ENCODE measurements around the gene COA7.

Gene COA7

GRCh38 chr1:52684545-52684944, 13.6 kb downstream of the COA7 start:
- TF ChIP-seq MYC (IDR thresholded peaks at IDR 0.05; ENCODE audit: low read depth, low read length) (no peak), POLR2A (IDR thresholded peaks at IDR 0.05; ENCODE audit: extremely low read depth, insufficient read length) (no peak), CTCF (IDR thresholded peaks at IDR 0.05; ENCODE audit: low read depth, low read length) (no peak), MAX (IDR thresholded peaks at IDR 0.05; ENCODE audit: low read depth, low read length) (no peak)
- no peak overlapping the region for H3K4me3 ChIP-seq (ENCODE audit: low read depth, low read length)
- no peak for DNase-seq (ENCODE audit: low read depth)

GRCh38 chr1:52683367-52683940, 14.7 kb downstream of the COA7 start:
- no peak for DNase-seq (ENCODE audit: low read depth)
- TF ChIP-seq MAX (IDR thresholded peaks at IDR 0.05; ENCODE audit: low read depth, low read length) (no peak), CTCF (IDR thresholded peaks at IDR 0.05; ENCODE audit: low read depth, low read length) (no peak), MYC (IDR thresholded peaks at IDR 0.05; ENCODE audit: low read depth, low read length) (no peak), POLR2A (IDR thresholded peaks at IDR 0.05; ENCODE audit: extremely low read depth, insufficient read length) (no peak)
- H3K4me3 ChIP-seq (ENCODE audit: low read depth, low read length): no peak overlapping the region

- TF ChIP-seq POLR2A (IDR thresholded peaks at IDR 0.05; ENCODE audit: extremely low read depth, insufficient read length): no peak
- no peak for TF ChIP-seq MAX (IDR thresholded peaks at IDR 0.05; ENCODE audit: low read depth, low read length)
- no peak for TF ChIP-seq MYC (IDR thresholded peaks at IDR 0.05; ENCODE audit: low read depth, low read length)
- TF ChIP-seq CTCF (IDR thresholded peaks at IDR 0.05; ENCODE audit: low read depth, low read length): no peak
- no peak for DNase-seq (ENCODE audit: low read depth)
- H3K4me3 ChIP-seq (ENCODE audit: low read depth, low read length): no peak overlapping the region
Observed at GRCh38 chr1:52681136-52681535, 17.0 kb downstream of the COA7 start.

- no peak overlapping the region for H3K4me3 ChIP-seq (ENCODE audit: low read depth, low read length)
- DNase-seq (ENCODE audit: low read depth): no peak
- TF ChIP-seq CTCF (IDR thresholded peaks at IDR 0.05; ENCODE audit: low read depth, low read length) (no peak), MYC (IDR thresholded peaks at IDR 0.05; ENCODE audit: low read depth, low read length) (no peak), MAX (IDR thresholded peaks at IDR 0.05; ENCODE audit: low read depth, low read length) (no peak), POLR2A (IDR thresholded peaks at IDR 0.05; ENCODE audit: extremely low read depth, insufficient read length) (no peak)
Observed at GRCh38 chr1:52680353-52680752, 17.8 kb downstream of the COA7 start.

GRCh38 chr1:52679498-52679897, 18.6 kb downstream of the COA7 start:
- H3K4me3 ChIP-seq (ENCODE audit: low read depth, low read length): no peak overlapping the region
- DNase-seq (ENCODE audit: low read depth): no peak
- TF ChIP-seq POLR2A (IDR thresholded peaks at IDR 0.05; ENCODE audit: extremely low read depth, insufficient read length): no peak
- TF ChIP-seq MYC (IDR thresholded peaks at IDR 0.05; ENCODE audit: low read depth, low read length): no peak
- no peak for TF ChIP-seq MAX (IDR thresholded peaks at IDR 0.05; ENCODE audit: low read depth, low read length)
- no peak for TF ChIP-seq CTCF (IDR thresholded peaks at IDR 0.05; ENCODE audit: low read depth, low read length)
